H1 (cell line): ENCODE data around the gene TBC1D16. TPM values are rescaled to one million over a fixed set of nuclear protein-coding genes. Genes with fewer than 3 reads are reported as not detected.

Source experiments
- ASH2L ChIP-seq: fragments of 200-600, 300-600 bp; sonication (generic); IDR thresholded peaks from one replicate; pipeline ENCODE4 v1.7.1; 2017; ENCODE audit warnings: low read length
- BCL11A ChIP-seq, 2 experiments: IDR thresholded peaks; one replicate each; pipeline ENCODE4 v1.6.1; 2011; ENCODE audit warnings: low read depth in 2 of 2, low read length in 2 of 2, mild to moderate bottlenecking in 2 of 2
- BRCA1 ChIP-seq: IDR thresholded peaks from 2 replicates; pipeline ENCODE4 v1.6.1; 2012; ENCODE audit warnings: low read depth, low read length, improper control_type of control experiment
- CTBP2 ChIP-seq: IDR thresholded peaks from 2 replicates; pipeline ENCODE4 v1.7.0; 2011; ENCODE audit warnings: borderline replicate concordance, mild to moderate bottlenecking, moderate library complexity, mixed read lengths, low read length; ENCODE audit not compliant: insufficient read depth, insufficient read length
- EP300 ChIP-seq, 2 experiments: IDR thresholded peaks; 1 replicate in 1 of 2; 2 replicates in 1 of 2; pipeline ENCODE4 v1.6.1; 2011 to 2012; ENCODE audit warnings: low read depth in 2 of 2, low read length in 2 of 2, mild to moderate bottlenecking in 2 of 2, borderline replicate concordance in 1 of 2, inconsistent platforms in 1 of 2, moderate library complexity in 1 of 2
- JUND ChIP-seq: IDR thresholded peaks from 2 replicates; pipeline ENCODE4 v1.6.1; 2011; ENCODE audit warnings: mild to moderate bottlenecking, improper control_type of control experiment, low read length
- KDM1A ChIP-seq: fragments of 200-600, 300-600 bp; sonication (generic); IDR thresholded peaks from 2 replicates; pipeline ENCODE4 v1.7.1; 2016; ENCODE audit warnings: mild to moderate bottlenecking, low read length, borderline replicate concordance
- RBBP5 ChIP-seq: IDR thresholded peaks from 2 replicates; pipeline ENCODE4 v1.7.1; 2012; ENCODE audit warnings: low read depth, mild to moderate bottlenecking, inconsistent platforms, low read length, moderate library complexity, borderline replicate concordance
- RFX5 ChIP-seq: IDR thresholded peaks from 2 replicates; pipeline ENCODE4 v1.6.1; 2011; ENCODE audit warnings: low read depth, low read length, improper control_type of control experiment, borderline replicate concordance
- TAF7 ChIP-seq: optimal IDR thresholded peaks from 2 replicates; pipeline ENCODE3; 2011; ENCODE audit warnings: low read depth, mild to moderate bottlenecking, inconsistent platforms, low read length, moderate library complexity, borderline replicate concordance
- TBP ChIP-seq: IDR thresholded peaks from 2 replicates; pipeline ENCODE4 v1.6.1; 2011; ENCODE audit warnings: low read depth, low read length, improper control_type of control experiment
- TEAD4 ChIP-seq: IDR thresholded peaks from 2 replicates; pipeline ENCODE4 v1.6.1; 2012; ENCODE audit warnings: low read depth, low read length, inconsistent platforms, mixed read lengths
- polyA plus RNA-seq, 7 experiments: library from polyadenylated mRNA; depleted of rRNA in 3 of 7; stranded (reverse) in 5 of 7; unstranded in 2 of 7; fragments of >200 nt in 5 of 7; fragments of 200-250 nt in 2 of 7; gene quantifications; 1 replicate in 5 of 7; 2 replicates in 1 of 7; 4 replicates in 1 of 7; pipeline versions ENCODE4 v1.2.1 to v1.2.3, GENCODE V29; 2011 to 2013; ENCODE audit warnings: missing spikeins in 2 of 7, mixed read lengths in 2 of 7
- total RNA-seq: library from RNA; stranded (reverse); fragmentation: NEBNext Ultra II Directional; extraction: Animal tissue kit (Norgen Biotek cat#: 25700); gene quantifications from 2 replicates; pipeline ENCODE4 v1.2.1, GENCODE V29; 2021
- TF ChIP-seq, protein P1 (sequence below): IDR thresholded peaks from 2 replicates; pipeline ENCODE4 v1.6.1; 2012; ENCODE audit warnings: inconsistent platforms

Gene TBC1D16
- total and polyA plus RNA-seq, 2 of the 8 experiments (the other 6 are each of a cell fraction or from before 2014, with no cell fraction given): 21.1 to 109 TPM

- TF ChIP-seq EP300 (IDR thresholded peaks at IDR 0.05; ENCODE audit: borderline replicate concordance in 1 of 2, low read depth in 2 of 2, low read length in 2 of 2): peak in 1 of 2 experiments; percentile 95; a peak in 1 of 3 replicates
- no peak for TF ChIP-seq RFX5
- peak; percentile 22 for TF ChIP-seq ASH2L
- no peak for TF ChIP-seq TAF7
- TF ChIP-seq BCL11A (IDR thresholded peaks at IDR 0.05; ENCODE audit: low read depth in 2 of 2, low read length in 2 of 2): no peak
- TF ChIP-seq TBP: no peak
- 0 out of 2 replicates have a peak, but pooled peaks have one; percentile 6 for TF ChIP-seq TEAD4
- TF ChIP-seq JUND: 0 out of 2 replicates have a peak, but pooled peaks have one; percentile 18
- no peak for TF ChIP-seq KDM1A
- TF ChIP-seq RBBP5: 0 out of 2 replicates have a peak, but pooled peaks have one; percentile 56
- TF ChIP-seq, protein P1, sequence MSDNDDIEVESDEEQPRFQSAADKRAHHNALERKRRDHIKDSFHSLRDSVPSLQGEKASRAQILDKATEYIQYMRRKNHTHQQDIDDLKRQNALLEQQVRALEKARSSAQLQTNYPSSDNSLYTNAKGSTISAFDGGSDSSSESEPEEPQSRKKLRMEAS: 0 out of 2 replicates have a peak, but pooled peaks have one; percentile 34
- no peak for TF ChIP-seq CTBP2
- no peak for TF ChIP-seq BRCA1
- TF ChIP-seq, all 59 proteins: peak for 14
These were observed 85.9 kb downstream of the TBC1D16 start (continued) for GRCh38 chr17:79949656-79950209.
